A673 (cell line): ENCODE measurements around the gene GDPD3. TPM values are rescaled to one million over a fixed set of nuclear protein-coding genes. Genes with fewer than 3 reads are reported as not detected.

Experiments used
- BruUV-seq: library from RNA; stranded (reverse); fragments of 400-500 nt; replicated peaks from 2 replicates; lab custom pipeline; 2021; lab: Mats Ljungman, UMichigan
- CTCF ChIA-PET: fragments of 300-600 bp; sonication (Branson Sonifier 250); formaldehyde crosslinking; loops from one replicate; lab custom pipeline; 2022; ENCODE audit warnings: antibody characterized with exemption; lab: Charles Lee
- POLR2A ChIA-PET: fragments of 300-600 bp; sonication (Branson Sonifier 250); formaldehyde crosslinking; loops from one replicate; lab custom pipeline; 2022; ENCODE audit warnings: antibody characterized with exemption; ENCODE audit not compliant: low non-redundant PET; lab: Charles Lee
- DNase-seq: peaks from one replicate; pipeline ENCODE4 v3.0.0-alpha.2; 2015; ENCODE audit warnings: low spot score
- H3K27ac ChIP-seq: fragments of 200-600 bp; sonication (generic); 2 replicates; pipeline ENCODE4 v1.5.1; 2016; ENCODE audit warnings: mixed run types, low read depth, mild to moderate bottlenecking, mixed read lengths, antibody characterized with exemption, low read length; ENCODE audit not compliant: poor library complexity, severe bottlenecking
- H3K27me3 ChIP-seq: fragments of 200-600 bp; sonication (generic); replicated peaks from 2 replicates; pipeline ENCODE4 v1.6.1; 2017; ENCODE audit warnings: mixed run types, low read depth, mild to moderate bottlenecking, mixed read lengths, antibody characterized with exemption, low read length; ENCODE audit not compliant: insufficient read depth, poor library complexity
- H3K36me3 ChIP-seq: fragments of 200-600 bp; sonication (generic); 2 replicates; pipeline ENCODE4 v1.6.1; 2016; ENCODE audit warnings: mixed run types, mild to moderate bottlenecking, mixed read lengths, antibody characterized with exemption, low read length; ENCODE audit not compliant: insufficient read depth, poor library complexity, severe bottlenecking
- H3K4me1 ChIP-seq: fragments of 200-600 bp; sonication (generic); 2 replicates; pipeline ENCODE4 v1.6.1; 2017; ENCODE audit warnings: mixed run types, mild to moderate bottlenecking, mixed read lengths, antibody characterized with exemption, low read length; ENCODE audit not compliant: insufficient read depth, poor library complexity, severe bottlenecking
- H3K4me3 ChIP-seq: fragments of 200-600 bp; sonication (generic); 2 replicates; pipeline ENCODE4 v1.5.1; 2016; ENCODE audit warnings: low read depth, mixed run types, mild to moderate bottlenecking, mixed read lengths, low read length; ENCODE audit not compliant: poor library complexity, severe bottlenecking
- H3K9me3 ChIP-seq: fragments of 200-600 bp; sonication (generic); 2 replicates; pipeline ENCODE4 v1.6.1; 2016; ENCODE audit warnings: mixed run types, low read depth, mild to moderate bottlenecking, mixed read lengths, antibody characterized with exemption, low read length; ENCODE audit not compliant: poor library complexity, severe bottlenecking
- CTCF ChIP-seq: fragments of 300-800, 200-600 bp; sonication (generic); conservative IDR thresholded peaks from 2 replicates; pipeline ENCODE4 v1.5.1; 2017; ENCODE audit warnings: low read depth, mild to moderate bottlenecking, antibody characterized with exemption, low read length, moderate library complexity, mixed read lengths
- EZH2 ChIP-seq: fragments of 200-600 bp; sonication (generic); IDR thresholded peaks from 2 replicates; pipeline ENCODE4 v1.6.1; 2017; ENCODE audit warnings: borderline replicate concordance, low read depth, mild to moderate bottlenecking, mixed read lengths, antibody characterized with exemption, low read length; ENCODE audit not compliant: poor library complexity, severe bottlenecking
- intact Hi-C: fragments of 100-400 bp; cut with micrococcal nuclease; formaldehyde crosslinking; loops from one replicate; pipeline ENCODE4 v1.10.0; 2022; ENCODE audit not compliant: unreplicated experiment
- total RNA-seq: library from RNA; stranded (reverse); gene quantifications from 2 replicates; pipeline ENCODE4 v1.2.3, GENCODE V29; 2021

The GDPD3 gene
- total RNA-seq, 1 experiment from 2014 or later, result 2.5 TPM

GRCh38 chr16:30110661-30111060 lies 2.7 kb downstream of the GDPD3 start:
- no TSS peak for BruUV-seq
- Histone ChIP-seq H3K4me1 (no peaks in the 10 kb centered on the region), H3K36me3 (no peaks in the 10 kb centered on the region), H3K9me3 (no peaks in the 10 kb centered on the region), H3K27ac (no peak overlapping the region), H3K27me3 (no peaks in the 10 kb centered on the region), H3K4me3 (no peak overlapping the region)
- TF ChIP-seq EZH2 (no peak), CTCF (no peak)
- ChIA-PET CTCF (interaction anchor here (0.7 kb wide), 1 partner anchor 10 kb away, joined by 6 read pairs; no protein-coding TSS in a partner anchor), POLR2A (no interaction called here)
- DNase-seq, result no peak
- intact Hi-C loops, result loop anchor here (5.0 kb wide), 1 partner anchor 517 kb away; no protein-coding TSS in a partner anchor

GRCh38 chr16:30108059-30108850 lies 5.1 kb downstream of the GDPD3 start:
- intact Hi-C loops, result no loop called here
- DNase-seq, result no peak
- BruUV-seq, result no TSS peak
- Histone ChIP-seq H3K4me1 (no peaks in the 10 kb centered on the region), H3K27me3 (no peaks in the 10 kb centered on the region), H3K4me3 (no peak overlapping the region), H3K9me3 (no peaks in the 10 kb centered on the region), H3K27ac (no peak overlapping the region), H3K36me3 (no peaks in the 10 kb centered on the region)
- CTCF ChIA-PET, result no interaction called here
- no peak for TF ChIP-seq EZH2
- no peak for TF ChIP-seq CTCF
- POLR2A ChIA-PET, result no interaction called here

GRCh38 chr16:30104492-30104891 lies 8.8 kb downstream of the GDPD3 start:
- intact Hi-C loops, result no loop called here
- no peaks in the 10 kb centered on the region for H3K9me3 ChIP-seq
- BruUV-seq, result no TSS peak
- H3K36me3 ChIP-seq, result no peaks in the 10 kb centered on the region
- H3K4me3 ChIP-seq, result no peak overlapping the region
- TF ChIP-seq CTCF (no peak), EZH2 (no peak)
- H3K27ac ChIP-seq, result no peak overlapping the region
- no peak for DNase-seq
- ChIA-PET CTCF (no interaction called here), POLR2A (no interaction called here)
- H3K27me3 ChIP-seq, result no peaks in the 10 kb centered on the region
- no peaks in the 10 kb centered on the region for H3K4me1 ChIP-seq
